K562 treated with DMSO at 1 percent for 24 hours (cell line): Measurements from ENCODE around the gene ZMAT5. TPM values are rescaled to one million over a fixed set of nuclear protein-coding genes. Genes with fewer than 3 reads are reported as not detected.

ENCODE experiments used
- total RNA-seq: library from RNA; unstranded; fragments of 300-600 nt; gene quantifications from 2 replicates; pipeline ENCODE4 v1.2.3, GENCODE V29; 2022; ENCODE audit warnings: low read depth; ENCODE audit not compliant: insufficient read depth

ZMAT5 gene
- 35.8 and 36.8 TPM in 2 replicates for total RNA-seq

GRCh38 chr22:29766632-29767170 lies at the start of gene ZMAT5:
Gene ZMAT5 (minus strand): TSS chr22:29767007. CDS start chr22:29748544, 18,463 bp downstream.

GRCh38 chr22:29767171-29768051 lies 604 bp upstream of the ZMAT5 start, which contains the start of gene UQCR10:
Gene UQCR10 (plus strand): TSS chr22:29767369. CDS start chr22:29767399, 30 bp downstream.

GRCh38 chr22:29719899-29720645 lies 46.7 kb downstream of the ZMAT5 start, which contains the start of gene CABP7:
Gene CABP7 (plus strand): TSS chr22:29720003. CDS start chr22:29720425, 422 bp downstream.

Other genes with a start within 250 kb of the ZMAT5 start
- gene THOC5, start 213.2 kb downstream of the ZMAT5 start, total RNA-seq: 35.0 and 40.0 TPM in 2 replicates
- 29.2 and 30.0 TPM in 2 replicates for gene NIPSNAP1, start 185.9 kb downstream of the ZMAT5 start, total RNA-seq
- 9.3 and 9.7 TPM in 2 replicates for gene NF2, start 163.4 kb downstream of the ZMAT5 start, total RNA-seq
- gene CABP7, start 47.0 kb downstream of the ZMAT5 start, total RNA-seq: 0.15 TPM in 1 of 2 replicates, not detected in the other
- 101 and 102 TPM in 2 replicates for gene UQCR10, start 362 bp upstream of the ZMAT5 start, total RNA-seq
- 53.7 and 55.2 TPM in 2 replicates for gene ASCC2, start 71.3 kb upstream of the ZMAT5 start, total RNA-seq
- 11.5 and 12.5 TPM in 2 replicates for gene MTMR3, start 116.2 kb upstream of the ZMAT5 start, total RNA-seq